ENCODE results near the gene SLC22A9.
"Not testable (repeated sequence)": the region's sequence is repeated elsewhere in the genome, so short reads cannot be mapped to it uniquely, and the experiment has no call there.

Gene SLC22A9

GRCh38 chr11:63369165-63369970, at the start of gene SLC22A9:
Gene SLC22A9 (plus strand): TSS chr11:63369785. CDS start chr11:63370057, 272 bp downstream.
- DNase-seq, result no peak

GRCh38 chr11:63321723-63322122, 47.9 kb upstream of the SLC22A9 start:
- no peak for DNase-seq

- DNase-seq, result not testable (repeated sequence)
These were observed 34.5 kb upstream of the SLC22A9 start for GRCh38 chr11:63335089-63335488.

DNA sequence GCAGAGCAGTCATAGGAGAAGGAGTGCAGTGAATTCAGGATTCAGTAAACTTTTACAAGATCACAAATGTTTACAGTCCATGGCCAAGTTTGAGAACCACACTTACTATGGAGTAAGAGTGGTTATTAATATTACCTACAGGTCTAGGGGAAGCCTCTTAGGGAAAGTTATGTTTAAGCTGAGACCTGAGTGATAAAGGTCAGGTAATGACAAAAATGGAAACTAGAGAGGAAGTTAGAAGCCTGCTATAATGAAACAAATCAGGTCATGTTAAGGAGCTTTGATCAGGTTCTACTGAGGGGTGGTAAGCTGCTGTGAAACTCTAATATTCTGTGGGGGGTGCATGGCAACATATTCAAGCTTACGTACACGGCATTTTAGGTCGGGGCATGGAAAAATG, 32.5 kb upstream of the SLC22A9 start:
- no peak for DNase-seq

- DNase-seq, result no peak
These were observed 26.5 kb upstream of the SLC22A9 start for GRCh38 chr11:63343130-63343529.

DNA sequence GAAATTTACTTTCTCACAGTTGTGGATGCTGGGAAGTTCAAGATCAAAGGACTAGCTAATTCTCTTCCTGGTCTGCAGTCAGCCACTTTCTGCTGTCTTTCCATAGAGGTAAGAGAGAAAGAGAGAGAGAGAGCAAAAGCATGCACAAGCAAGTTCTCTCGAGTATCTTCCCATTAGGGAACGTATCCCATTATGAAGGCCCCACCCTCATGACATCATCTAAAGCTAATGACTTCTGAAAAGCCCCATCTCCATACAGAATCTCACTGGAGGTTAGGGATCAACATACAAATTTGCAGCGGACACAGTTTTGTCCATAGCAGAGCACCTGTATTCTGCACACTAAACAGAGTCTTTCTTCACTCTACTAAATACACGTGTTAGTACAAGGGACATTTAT, 17.4 kb upstream of the SLC22A9 start:
- DNase-seq, result no peak

- no peak for DNase-seq
These were observed 7.3 kb upstream of the SLC22A9 start for GRCh38 chr11:63362196-63362793.

DNA sequence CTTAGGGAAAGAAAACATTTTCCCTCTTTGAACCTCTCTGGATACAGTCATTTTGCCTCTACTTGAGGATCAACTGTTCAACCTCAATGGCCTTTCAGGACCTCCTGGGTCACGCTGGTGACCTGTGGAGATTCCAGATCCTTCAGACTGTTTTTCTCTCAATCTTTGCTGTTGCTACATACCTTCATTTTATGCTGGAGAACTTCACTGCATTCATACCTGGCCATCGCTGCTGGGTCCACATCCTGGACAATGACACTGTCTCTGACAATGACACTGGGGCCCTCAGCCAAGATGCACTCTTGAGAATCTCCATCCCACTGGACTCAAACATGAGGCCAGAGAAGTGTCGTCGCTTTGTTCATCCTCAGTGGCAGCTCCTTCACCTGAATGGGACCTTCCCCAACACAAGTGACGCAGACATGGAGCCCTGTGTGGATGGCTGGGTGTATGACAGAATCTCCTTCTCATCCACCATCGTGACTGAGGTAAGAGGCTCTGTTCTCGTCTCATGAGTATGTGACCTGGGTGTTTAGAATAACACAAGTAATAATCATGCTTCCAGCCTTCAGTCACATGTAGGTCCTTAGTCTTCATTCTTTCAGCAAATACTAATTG, 495 bp downstream of the SLC22A9 start:
- no peak for DNase-seq

GRCh38 chr11:63371396-63371795, 1.8 kb downstream of the SLC22A9 start:
- no peak for DNase-seq

GRCh38 chr11:63375434-63375833, 5.8 kb downstream of the SLC22A9 start:
- DNase-seq, result no peak

- DNase-seq, result no peak
These were observed 10.5 kb downstream of the SLC22A9 start for GRCh38 chr11:63380130-63380529.

DNA sequence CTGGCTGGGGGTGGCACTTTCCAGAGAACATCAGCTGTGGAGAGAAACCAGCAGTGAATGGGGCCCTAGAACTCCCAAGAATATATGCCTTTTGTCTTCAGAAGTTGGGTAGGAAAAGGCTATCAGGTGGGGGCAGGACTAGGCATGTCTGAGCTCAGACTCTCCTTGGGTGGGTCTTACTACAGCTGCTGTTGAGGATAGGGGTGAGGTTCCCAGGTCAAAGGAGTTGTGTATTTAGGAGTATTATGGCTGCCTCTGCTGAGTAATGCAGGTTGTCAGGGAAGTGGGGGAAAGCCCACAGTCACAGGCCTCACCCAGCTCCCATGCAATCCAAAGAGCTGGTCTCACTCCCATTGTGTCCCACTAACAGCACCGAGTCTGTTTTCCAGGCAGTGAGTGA, 26.1 kb downstream of the SLC22A9 start:
- DNase-seq, result no peak

GRCh38 chr11:63404161-63404935, 34.8 kb downstream of the SLC22A9 start:
- no peak for DNase-seq

DNA sequence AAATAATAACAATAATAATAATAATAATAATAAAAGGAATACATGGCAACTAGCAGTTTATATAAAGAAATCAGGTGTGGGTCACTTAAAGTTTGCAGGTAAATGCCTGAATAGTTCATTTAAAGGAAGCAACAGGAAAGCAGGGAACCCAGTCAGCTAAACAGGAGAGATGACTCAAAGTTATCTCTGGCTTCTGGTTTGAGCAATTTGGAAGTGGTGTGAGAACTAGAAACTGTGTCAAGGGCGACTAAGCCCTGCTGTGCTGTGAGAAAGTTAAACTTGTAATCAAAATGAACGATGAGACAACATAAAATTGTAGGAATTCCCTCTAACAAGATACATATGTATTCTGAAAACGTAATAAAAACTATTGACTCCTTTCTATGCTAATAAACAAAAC, 35.5 kb downstream of the SLC22A9 start:
- no peak for DNase-seq

DNA sequence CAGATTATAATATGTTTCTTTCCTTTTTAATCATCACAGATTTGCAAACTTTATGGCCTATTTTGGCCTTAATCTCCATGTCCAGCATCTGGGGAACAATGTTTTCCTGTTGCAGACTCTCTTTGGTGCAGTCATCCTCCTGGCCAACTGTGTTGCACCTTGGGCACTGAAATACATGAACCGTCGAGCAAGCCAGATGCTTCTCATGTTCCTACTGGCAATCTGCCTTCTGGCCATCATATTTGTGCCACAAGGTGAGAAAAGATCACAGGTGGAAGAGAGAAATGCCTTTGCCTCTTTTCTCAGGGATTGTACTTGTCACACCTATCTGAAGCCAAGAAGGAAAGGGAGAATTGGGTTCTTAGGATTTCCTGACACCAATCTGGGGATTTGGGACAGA, 36.9 kb downstream of the SLC22A9 start:
- no peak for DNase-seq

- no peak for DNase-seq
These were observed 47.7 kb downstream of the SLC22A9 start for GRCh38 chr11:63417174-63417852.

DNA sequence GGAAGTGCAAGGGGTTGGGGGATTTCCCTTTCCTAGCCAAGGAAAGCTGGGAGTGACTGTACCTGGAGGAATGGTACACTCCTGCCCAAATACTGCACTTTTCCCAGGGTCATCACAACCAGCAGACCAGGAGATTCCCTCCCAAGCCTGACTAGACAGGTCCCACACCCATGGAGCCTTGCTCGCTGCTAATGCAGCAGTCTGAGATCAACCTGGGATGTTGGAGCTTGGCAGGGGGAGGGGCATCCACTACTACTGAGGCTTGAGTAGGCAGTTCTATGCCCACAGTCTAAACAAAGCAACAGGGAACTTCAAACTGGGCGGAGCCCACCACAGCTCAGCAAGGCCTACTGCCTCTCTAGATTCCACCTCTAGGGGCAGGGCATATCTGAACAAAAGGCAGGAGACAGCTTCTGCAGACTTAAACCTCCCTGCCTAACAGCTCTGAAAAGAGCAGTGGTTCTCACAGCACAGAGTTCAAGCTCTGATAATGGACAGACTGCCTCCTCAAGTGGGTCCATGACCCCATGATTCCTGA, 58.5 kb downstream of the SLC22A9 start:
- DNase-seq, result no peak

DNA sequence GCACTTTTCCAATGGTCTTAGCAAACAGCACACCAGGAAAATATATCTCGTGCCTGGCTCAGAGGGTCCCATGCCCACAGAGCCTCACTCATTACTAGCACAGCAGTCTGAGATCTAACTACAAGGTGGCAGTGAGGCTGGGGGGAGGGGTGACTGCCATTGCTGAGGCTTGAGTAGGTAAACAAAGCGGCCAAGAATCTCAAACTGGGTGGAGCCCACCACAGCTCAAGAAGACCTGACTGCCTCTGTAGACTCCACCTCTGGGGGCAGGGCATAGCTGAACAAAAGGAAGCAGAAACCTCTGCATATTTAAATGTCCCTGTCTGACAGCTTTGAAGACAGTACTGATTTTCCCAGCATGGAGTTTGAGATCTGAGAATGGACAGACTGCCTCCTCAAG, 61.1 kb downstream of the SLC22A9 start:
- DNase-seq, result not testable (repeated sequence)

- not testable (repeated sequence) for DNase-seq
These were observed 65.8 kb downstream of the SLC22A9 start for GRCh38 chr11:63435351-63435750.

DNA sequence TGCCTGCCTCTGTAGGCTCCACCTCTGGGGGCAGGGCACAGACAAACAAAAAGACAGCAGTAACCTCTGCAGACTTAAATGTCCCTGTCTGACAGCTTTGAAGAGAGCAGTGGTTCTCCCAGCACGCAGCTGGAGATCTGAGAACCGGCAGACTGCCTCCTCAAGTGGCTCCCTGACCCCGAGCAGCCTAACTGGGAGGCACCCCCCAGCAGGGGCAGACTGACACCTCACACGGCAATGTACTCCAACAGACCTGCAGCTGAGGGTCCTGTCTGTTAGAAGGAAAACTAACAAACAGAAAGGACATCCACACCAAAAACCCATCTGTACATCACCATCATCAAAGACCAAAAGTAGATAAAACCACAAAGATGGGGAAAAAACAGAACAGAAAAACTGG, 66.2 kb downstream of the SLC22A9 start:
- DNase-seq, result not testable (repeated sequence)

GRCh38 chr11:63443714-63444113, 74.1 kb downstream of the SLC22A9 start:
- DNase-seq, result no peak

DNA sequence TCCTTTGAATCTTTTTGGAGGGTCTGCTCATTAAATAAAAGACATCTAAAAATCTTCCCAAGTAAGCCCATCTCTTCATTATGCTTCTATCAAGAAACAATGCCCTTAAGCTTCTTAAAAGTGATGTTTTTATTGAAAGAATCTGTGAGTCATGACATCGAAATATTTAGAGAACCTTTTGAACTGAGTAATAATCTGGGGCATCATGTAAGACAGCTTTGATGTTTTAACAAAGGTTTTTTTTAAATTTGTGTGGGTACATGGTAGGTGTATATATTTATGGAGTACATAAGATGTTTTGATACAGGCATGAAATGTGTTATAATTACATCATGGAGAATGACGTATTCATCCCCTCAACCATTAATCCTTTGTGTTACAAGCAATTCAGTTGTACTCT, 74.6 kb downstream of the SLC22A9 start:
- no peak for DNase-seq
